Mesendoderm (in vitro differentiated cells): ENCODE data around the gene SERINC4. TPM values are rescaled to one million over a fixed set of nuclear protein-coding genes. Genes with fewer than 3 reads are reported as not detected.
"Not testable (repeated sequence)": the region's sequence is repeated elsewhere in the genome, so short reads cannot be mapped to it uniquely, and the experiment has no call there.

Source experiments
- DNase-seq: peaks from one replicate; pipeline ENCODE4 v3.0.0; 2013
- H2AK5ac ChIP-seq: 2 replicates; pipeline ENCODE4 v1.6.1; 2013; ENCODE audit warnings: low read length, inconsistent platforms
- H2BK120ac ChIP-seq: 2 replicates; pipeline ENCODE4 v1.6.1; 2013; ENCODE audit warnings: low read depth, mild to moderate bottlenecking, low read length, moderate library complexity, mixed read lengths
- H2BK15ac ChIP-seq: replicated peaks from 2 replicates; pipeline ENCODE4 v1.6.1; 2013; ENCODE audit warnings: low read depth, mild to moderate bottlenecking, moderate library complexity
- H2BK5ac ChIP-seq: 2 replicates; pipeline ENCODE4 v1.6.1; 2013; ENCODE audit warnings: low read length, inconsistent platforms
- H3K18ac ChIP-seq: 2 replicates; pipeline ENCODE4 v1.6.1; 2013; ENCODE audit warnings: mild to moderate bottlenecking, low read length, mixed read lengths
- H3K23ac ChIP-seq: one replicate; pipeline ENCODE4 v1.6.1; 2013; ENCODE audit warnings: low read length
- H3K27ac ChIP-seq: 2 replicates; pipeline ENCODE4 v1.5.1; 2013; ENCODE audit warnings: low read depth, mild to moderate bottlenecking, inconsistent platforms, low read length, moderate library complexity
- H3K27me3 ChIP-seq: 2 replicates; pipeline ENCODE4 v1.6.1; 2013; ENCODE audit warnings: low read length, control low read depth, mild to moderate bottlenecking, inconsistent platforms; ENCODE audit not compliant: insufficient read depth, poor library complexity
- H3K36me3 ChIP-seq: 2 replicates; pipeline ENCODE4 v1.6.1; 2013; ENCODE audit warnings: low read length, inconsistent platforms; ENCODE audit not compliant: control insufficient read depth, insufficient read depth
- H3K4ac ChIP-seq: one replicate; pipeline ENCODE4 v1.6.1; 2013; ENCODE audit warnings: low read depth, mild to moderate bottlenecking, low read length, moderate library complexity
- H3K4me1 ChIP-seq: 2 replicates; pipeline ENCODE4 v1.6.1; 2013; ENCODE audit warnings: low read depth, low read length, inconsistent platforms; ENCODE audit not compliant: control insufficient read depth
- H3K4me2 ChIP-seq: 2 replicates; pipeline ENCODE4 v1.6.1; 2013; ENCODE audit warnings: low read length
- H3K4me3 ChIP-seq: 2 replicates; pipeline ENCODE4 v1.5.1; 2013; ENCODE audit warnings: mild to moderate bottlenecking, low read length
- H3K56ac ChIP-seq: one replicate; pipeline ENCODE4 v1.6.1; 2013; ENCODE audit warnings: low read length
- H3K79me1 ChIP-seq: 2 replicates; pipeline ENCODE4 v1.6.1; 2013; ENCODE audit warnings: low read length, inconsistent platforms
- H3K79me2 ChIP-seq: 2 replicates; pipeline ENCODE4 v1.6.1; 2013; ENCODE audit warnings: mild to moderate bottlenecking, low read length; ENCODE audit not compliant: control insufficient read depth, insufficient read depth
- H3K9ac ChIP-seq: 2 replicates; pipeline ENCODE4 v1.6.1; 2013; ENCODE audit warnings: low read length, inconsistent platforms
- H4K5ac ChIP-seq: one replicate; pipeline ENCODE4 v1.6.1; 2013; ENCODE audit warnings: low read length
- H4K8ac ChIP-seq: one replicate; pipeline ENCODE4 v1.6.1; 2013; ENCODE audit warnings: low read depth, mild to moderate bottlenecking, control low read depth, low read length, moderate library complexity
- WGBS: extraction: QIAGEN DNeasy Blood & Tissue Kit; methylation state at CpG from one replicate; pipeline ENCODE4 v1.1.7; 2013; ENCODE audit warnings: low lambda C conversion rate, missing lambda C conversion rate; ENCODE audit not compliant: insufficient coverage; ENCODE audit errors: extremely low coverage; 5-methylcytosine and 5-hydroxymethylcytosine counted together
- polyA plus RNA-seq, 2 experiments: library from polyadenylated mRNA; stranded (reverse); fragments of 200-250 nt; gene quantifications; one replicate each; pipeline ENCODE4 v1.2.3, GENCODE V29; 2013

SERINC4 gene
- polyA plus RNA-seq (2013, experiment 1 of 2) = 0.08 TPM
- 0.10 TPM for polyA plus RNA-seq (2013, experiment 2 of 2)

DNA sequence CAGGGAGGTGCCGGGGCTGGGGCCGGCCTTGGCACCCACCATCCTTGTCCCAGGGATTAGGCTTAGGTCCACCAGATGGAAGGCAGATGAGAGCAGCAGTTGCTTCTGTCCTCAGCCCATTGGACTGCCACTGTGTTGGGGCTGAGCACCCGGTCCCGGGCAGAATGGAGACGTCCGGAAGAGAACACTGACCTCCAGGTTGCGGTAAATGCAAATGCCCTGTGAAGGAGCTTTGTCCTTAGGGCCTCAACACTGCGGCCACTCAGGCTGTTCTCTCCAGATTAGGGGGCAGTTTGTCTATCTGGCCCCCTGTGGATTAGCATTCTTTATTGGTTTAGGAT is at the start of gene SERINC4:
Gene SERINC4 (minus strand): TSS at position 276 of the 341 bp plus-strand sequence. CDS start 234 bp downstream, at position 42.
- H3K9ac ChIP-seq = peak within 1 kb of the TSS; percentile 97
- no peak for DNase-seq
- WGBS = no CpG with 5 or more reads among the region's 8 CpGs
- peaks cover 6% of the 10 kb centered on the region for H3K79me1 ChIP-seq
- no peak within 1 kb of the TSS for H2BK15ac ChIP-seq
- peak within 1 kb of the TSS; percentile 92 for H2BK5ac ChIP-seq
- H3K23ac ChIP-seq = no peak within 1 kb of the TSS
- no peaks in the 10 kb centered on the region for H3K27me3 ChIP-seq
- H3K36me3 ChIP-seq = peaks cover under 1% of the 10 kb centered on the region
- H3K4ac ChIP-seq = no peak within 1 kb of the TSS
- H3K18ac ChIP-seq = peak within 1 kb of the TSS; percentile 11
- H4K5ac ChIP-seq = no peak within 1 kb of the TSS
- no peak within 1 kb of the TSS for H4K8ac ChIP-seq
- peaks cover 11% of the 10 kb centered on the region for H3K79me2 ChIP-seq
- peak within 1 kb of the TSS; percentile 52 for H3K27ac ChIP-seq
- H3K4me1 ChIP-seq = peaks cover 15% of the 10 kb centered on the region
- peak within 1 kb of the TSS; percentile 85 for H2AK5ac ChIP-seq
- H2BK120ac ChIP-seq = no peak within 1 kb of the TSS
- peak within 1 kb of the TSS; percentile 97 for H3K56ac ChIP-seq
- peak within 1 kb of the TSS; percentile 97 for H3K4me3 ChIP-seq
- H3K4me2 ChIP-seq = peak within 1 kb of the TSS; percentile 99

- no peak overlapping the region for H2BK15ac ChIP-seq
- H3K4me1 ChIP-seq = no peaks in the 10 kb centered on the region
- no peak overlapping the region for H3K27ac ChIP-seq
- no peaks in the 10 kb centered on the region for H3K79me2 ChIP-seq
- no peaks in the 10 kb centered on the region for H3K27me3 ChIP-seq
- no peak overlapping the region for H3K9ac ChIP-seq
- no peak overlapping the region for H3K18ac ChIP-seq
- no peak overlapping the region for H3K4me3 ChIP-seq
- no peak overlapping the region for H3K4me2 ChIP-seq
- no peak overlapping the region for H3K56ac ChIP-seq
- no peaks in the 10 kb centered on the region for H3K79me1 ChIP-seq
- no peak for DNase-seq
- no peak overlapping the region for H3K4ac ChIP-seq
- H3K36me3 ChIP-seq = no peaks in the 10 kb centered on the region
- no peak overlapping the region for H4K5ac ChIP-seq
- no peak overlapping the region for H4K8ac ChIP-seq
- H2BK120ac ChIP-seq = no peak overlapping the region
- no peak overlapping the region for H2BK5ac ChIP-seq
- H2AK5ac ChIP-seq = no peak overlapping the region
- no peak overlapping the region for H3K23ac ChIP-seq
Observed at GRCh38 chr15:43845421-43845820, 45.4 kb upstream of the SERINC4 start.

DNA sequence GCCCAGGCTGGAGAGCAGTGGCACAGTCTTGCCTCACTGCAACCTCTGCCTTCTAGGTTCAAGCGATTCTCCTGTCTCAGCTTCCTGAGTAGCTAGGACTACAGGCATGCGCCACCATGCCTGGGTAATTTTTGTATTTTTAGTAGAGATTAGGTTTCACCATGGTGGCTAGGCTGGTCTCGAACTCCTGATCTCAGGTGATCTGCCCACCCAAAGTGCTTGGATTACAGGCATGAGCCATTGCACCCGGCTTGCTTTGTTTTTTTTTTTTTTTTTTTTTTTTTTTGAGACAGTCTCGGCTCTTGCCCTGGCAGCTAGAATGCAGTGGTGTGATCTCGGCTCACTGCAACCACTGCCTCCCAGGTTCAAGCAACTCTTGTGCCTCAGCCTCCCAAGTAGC is 32.5 kb upstream of the SERINC4 start:
- H4K5ac ChIP-seq, H3K27me3 ChIP-seq, H3K9ac ChIP-seq, H2BK5ac ChIP-seq, H3K23ac ChIP-seq, H3K79me1 ChIP-seq, H3K36me3 ChIP-seq, H2BK120ac ChIP-seq, H3K18ac ChIP-seq, H3K4me2 ChIP-seq, DNase-seq, H3K56ac ChIP-seq, H4K8ac ChIP-seq, H3K27ac ChIP-seq, H3K4ac ChIP-seq, H3K4me1 ChIP-seq, H3K4me3 ChIP-seq, H2AK5ac ChIP-seq, H3K79me2 ChIP-seq, H2BK15ac ChIP-seq: not testable (repeated sequence)
- WGBS = no CpG with 5 or more reads among the region's 6 CpGs

DNA sequence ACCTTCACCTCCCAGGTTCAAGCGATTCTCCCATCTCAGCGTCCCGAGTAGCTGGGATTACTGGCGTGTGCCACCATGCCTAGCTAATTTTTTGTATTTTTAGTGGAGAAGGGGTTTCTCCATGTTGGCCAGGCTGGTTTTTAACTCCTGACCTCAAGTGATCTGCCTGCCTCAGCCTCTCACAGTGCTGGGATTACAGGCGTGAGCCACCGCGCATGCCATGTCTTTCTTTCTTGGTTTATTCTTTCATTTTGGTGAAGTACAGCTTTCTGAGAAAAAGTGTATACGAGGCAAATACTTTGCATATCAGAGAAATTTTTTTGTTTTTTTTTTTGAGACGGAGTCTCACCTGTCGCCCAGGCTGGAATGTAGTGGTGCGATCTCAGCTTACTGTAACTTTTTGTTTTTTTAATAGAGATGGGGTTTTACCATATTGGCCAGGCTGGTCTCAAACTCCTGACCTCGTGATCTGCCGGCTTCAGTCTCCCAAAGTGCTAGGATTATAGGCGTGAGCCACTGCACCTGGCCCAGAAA is 31.6 kb upstream of the SERINC4 start:
- not testable (repeated sequence) for H3K4me3 ChIP-seq, H3K36me3 ChIP-seq, H3K23ac ChIP-seq, H2AK5ac ChIP-seq, H3K18ac ChIP-seq, H3K4me2 ChIP-seq, H4K5ac ChIP-seq, H3K9ac ChIP-seq, H2BK120ac ChIP-seq, H3K27ac ChIP-seq, H2BK15ac ChIP-seq, H4K8ac ChIP-seq, H3K79me1 ChIP-seq, H3K4ac ChIP-seq, H3K4me1 ChIP-seq, H2BK5ac ChIP-seq, DNase-seq, H3K79me2 ChIP-seq, H3K56ac ChIP-seq, H3K27me3 ChIP-seq
- no CpG with 5 or more reads among the region's 14 CpGs for WGBS

- H3K4ac ChIP-seq, H2BK120ac ChIP-seq, H2BK15ac ChIP-seq, H2BK5ac ChIP-seq, H3K56ac ChIP-seq, H3K27me3 ChIP-seq, DNase-seq, H3K18ac ChIP-seq, H4K8ac ChIP-seq, H3K9ac ChIP-seq, H3K79me2 ChIP-seq, H3K4me1 ChIP-seq, H3K4me3 ChIP-seq, H4K5ac ChIP-seq, H3K36me3 ChIP-seq, H3K27ac ChIP-seq, H3K4me2 ChIP-seq, H3K79me1 ChIP-seq, H3K23ac ChIP-seq, H2AK5ac ChIP-seq: not testable (repeated sequence)
- WGBS = no CpG with 5 or more reads among the region's 9 CpGs
Observed at GRCh38 chr15:43830691-43831275, 30.8 kb upstream of the SERINC4 start.

- H3K23ac ChIP-seq, H3K18ac ChIP-seq, H3K9ac ChIP-seq, H3K79me2 ChIP-seq, H3K4me2 ChIP-seq, H3K56ac ChIP-seq, H2BK5ac ChIP-seq, H3K4me3 ChIP-seq, H3K36me3 ChIP-seq, H2BK120ac ChIP-seq, DNase-seq, H3K4ac ChIP-seq, H4K8ac ChIP-seq, H3K4me1 ChIP-seq, H3K27me3 ChIP-seq, H4K5ac ChIP-seq, H2AK5ac ChIP-seq, H3K27ac ChIP-seq, H3K79me1 ChIP-seq, H2BK15ac ChIP-seq: not testable (repeated sequence)
- no CpG with 5 or more reads among the region's 9 CpGs for WGBS
Observed at GRCh38 chr15:43829951-43830540, 30.0 kb upstream of the SERINC4 start.
